Gastroesophageal sphincter (tissue), 4 donors: ENCODE results near the gene VEGFA. TPM values are rescaled to one million over a fixed set of nuclear protein-coding genes. Genes with fewer than 3 reads are reported as not detected.

Experiments
- ATAC-seq: fragments of 150-250 bp; one replicate; pipeline ENCODE4 v1.9.1; 2016; ENCODE audit warnings: mild to moderate bottlenecking, moderate library complexity
- H3K27ac ChIP-seq, 4 donors: fragments of 200-600 bp; sonication (generic) in 3 of 4; 1 replicate in 3 of 4; 2 replicates in 1 of 4; pipeline ENCODE4 v1.5.1; 2016 to 2019
- H3K27me3 ChIP-seq: fragments of 200-600 bp; sonication (generic); one replicate; pipeline ENCODE4 v1.5.1; 2019
- H3K36me3 ChIP-seq, 2 donors: fragments of 200-600 bp; sonication (generic); one replicate each; pipeline ENCODE4 v1.5.1; 2019; ENCODE audit warnings: control low read depth in 1 of 2
- H3K4me1 ChIP-seq, 3 donors: fragments of 200-600 bp; sonication (generic); 1 replicate in 2 of 3; 2 replicates in 1 of 3; pipeline ENCODE4 v1.5.1; 2016 to 2019; ENCODE audit warnings: control low read depth in 2 of 3
- H3K4me3 ChIP-seq, 2 donors: fragments of 200-600 bp; sonication (generic); one replicate each; pipeline ENCODE4 v1.5.1; 2019; ENCODE audit warnings: mild to moderate bottlenecking in 1 of 2, moderate library complexity in 1 of 2
- H3K9me3 ChIP-seq, 3 donors: fragments of 200-600 bp; sonication (generic); one replicate each; pipeline ENCODE4 v1.5.1; 2017 to 2019; ENCODE audit warnings: control low read depth in 2 of 3
- CTCF ChIP-seq, 4 experiments: fragments of 200-600 bp in 2 of 4; fragments of 450-650 bp in 2 of 4; sonication (generic) in 1 of 4; IDR thresholded peaks; one replicate each; pipeline ENCODE4 v1.5.1; 2017 to 2019; ENCODE audit warnings: antibody characterized with exemption in 4 of 4, mild to moderate bottlenecking in 2 of 4, moderate library complexity in 2 of 4
- EP300 ChIP-seq: sonication (generic); formaldehyde crosslinking; IDR thresholded peaks from one replicate; pipeline ENCODE4 v1.6.1; 2017; ENCODE audit warnings: antibody characterized with exemption, mild to moderate bottlenecking
- POLR2A ChIP-seq, 2 donors: fragments of 450-650 bp; IDR thresholded peaks; one replicate each; pipeline ENCODE4 v1.6.1; 2017; ENCODE audit warnings: antibody characterized with exemption in 2 of 2, mild to moderate bottlenecking in 2 of 2, moderate library complexity in 1 of 2
- POLR2AphosphoS5 ChIP-seq: sonication (generic); formaldehyde crosslinking; IDR thresholded peaks from one replicate; pipeline ENCODE4 v1.6.1; 2017; ENCODE audit warnings: antibody characterized with exemption
- WGBS, 2 donors: methylation state at CpG; one replicate each; pipeline ENCODE4 v1.1.5; 2018; ENCODE audit warnings: low coverage in 1 of 2; 5-methylcytosine and 5-hydroxymethylcytosine counted together
- total RNA-seq, 4 donors: library from RNA; depleted of rRNA; stranded (reverse); fragments of >200 nt; gene quantifications; one replicate each; pipeline ENCODE4 v1.1.0, GENCODE V29; 2016

The VEGFA gene
- total RNA-seq, 4 donors from 2014 or later = 32.2 to 66.2 (median 40.1) TPM

DNA sequence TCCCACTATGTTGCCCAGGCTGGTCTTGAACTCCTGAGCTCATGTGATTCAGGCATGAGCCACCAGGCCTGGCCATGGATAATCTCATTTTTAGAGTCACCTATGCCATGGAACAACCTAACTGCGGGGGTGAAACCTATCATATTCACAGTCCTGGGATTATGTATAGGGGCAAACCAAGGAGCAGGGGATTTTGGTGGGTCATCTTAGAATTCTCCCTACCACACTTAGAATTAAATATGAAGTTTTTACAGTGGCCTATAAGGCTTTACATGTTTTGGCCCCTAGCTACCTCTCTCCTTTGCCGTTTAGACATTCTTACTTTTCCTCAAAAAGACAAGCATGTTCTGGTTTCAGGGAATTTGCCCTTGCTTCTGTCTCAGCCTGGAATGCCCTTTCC lies 20.6 kb upstream of the VEGFA start:
- no peak overlapping the region for H3K4me3 ChIP-seq
- TF ChIP-seq CTCF (IDR thresholded peaks at IDR 0.05) = no peak
- no peak for TF ChIP-seq EP300
- TF ChIP-seq POLR2AphosphoS5 = no peak
- no peak for TF ChIP-seq POLR2A (IDR thresholded peaks at IDR 0.05)
- 69 to 86% methylated on average over 2 of the region's 2 CpGs for WGBS, 2 donors
- no peaks in the 10 kb centered on the region for H3K9me3 ChIP-seq
- H3K36me3 ChIP-seq = no peaks in the 10 kb centered on the region
- no peak for ATAC-seq
- H3K27ac ChIP-seq = no peak overlapping the region
- no peaks in the 10 kb centered on the region for H3K4me1 ChIP-seq
- H3K27me3 ChIP-seq = no peaks in the 10 kb centered on the region

- Histone ChIP-seq H3K4me3 (no peak overlapping the region), H3K27me3 (no peaks in the 10 kb centered on the region), H3K27ac (no peak overlapping the region), H3K4me1 (no peaks in the 10 kb centered on the region), H3K36me3 (no peaks in the 10 kb centered on the region), H3K9me3 (no peaks in the 10 kb centered on the region)
- ATAC-seq = no peak
- TF ChIP-seq POLR2AphosphoS5 = no peak
- TF ChIP-seq POLR2A (IDR thresholded peaks at IDR 0.05) = no peak
- TF ChIP-seq CTCF (IDR thresholded peaks at IDR 0.05) = no peak
- TF ChIP-seq EP300 = no peak
- 60 to 91% methylated on average over 1 to 3 of the region's 3 CpGs for WGBS, 2 donors
Measured at GRCh38 chr6:43750622-43751021, 19.4 kb upstream of the VEGFA start.

- Histone ChIP-seq H3K9me3 (no peaks in the 10 kb centered on the region), H3K27ac (no peak overlapping the region), H3K4me1 (no peaks in the 10 kb centered on the region), H3K4me3 (no peak overlapping the region), H3K36me3 (no peaks in the 10 kb centered on the region), H3K27me3 (peaks cover 6% of the 10 kb centered on the region)
- WGBS, 2 donors = 90 to 100% methylated on average over 2 to 3 of the region's 3 CpGs
- ATAC-seq = no peak
- TF ChIP-seq CTCF (IDR thresholded peaks at IDR 0.05) = no peak
- no peak for TF ChIP-seq EP300
- TF ChIP-seq POLR2AphosphoS5 = no peak
- TF ChIP-seq POLR2A (IDR thresholded peaks at IDR 0.05) = no peak
Measured at GRCh38 chr6:43753570-43754183, 16.3 kb upstream of the VEGFA start.

- H3K4me1 ChIP-seq = no peaks in the 10 kb centered on the region
- 60% methylated on average over 3 of the region's 9 CpGs; no CpG with 5 or more reads in 1 of the 2 donors for WGBS, 2 donors
- H3K9me3 ChIP-seq = no peaks in the 10 kb centered on the region
- no peaks in the 10 kb centered on the region for H3K36me3 ChIP-seq
- TF ChIP-seq POLR2AphosphoS5 (no peak), EP300 (no peak), CTCF (IDR thresholded peaks at IDR 0.05) (no peak), POLR2A (IDR thresholded peaks at IDR 0.05) (no peak)
- ATAC-seq = no peak
- no peak overlapping the region for H3K27ac ChIP-seq
- no peak overlapping the region for H3K4me3 ChIP-seq
- H3K27me3 ChIP-seq = peaks cover 15% of the 10 kb centered on the region
Measured at GRCh38 chr6:43757966-43758616, 11.9 kb upstream of the VEGFA start.

DNA sequence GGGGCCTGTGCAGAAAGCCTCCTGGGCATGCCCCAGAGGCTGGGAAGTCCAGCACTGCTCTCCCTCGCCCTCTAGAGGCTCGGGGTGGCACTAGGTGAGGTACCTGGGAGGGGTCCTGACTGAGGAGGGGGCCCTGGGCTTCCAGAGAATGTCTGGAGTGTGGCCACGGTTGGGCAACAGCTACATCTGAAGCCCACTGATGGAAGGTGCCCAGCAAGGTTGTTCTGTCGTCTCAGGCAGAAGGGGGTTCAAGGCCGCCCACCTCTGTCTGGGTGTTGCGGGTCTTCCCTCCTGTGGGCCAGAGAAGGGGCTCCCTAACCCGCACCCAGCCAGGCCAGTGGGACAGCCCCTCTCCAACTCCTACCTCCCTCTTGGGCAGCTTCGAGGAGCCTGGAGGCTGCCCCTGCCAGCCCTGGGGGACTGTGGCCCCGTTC lies 11.4 kb upstream of the VEGFA start:
- no peak for ATAC-seq
- H3K9me3 ChIP-seq = no peaks in the 10 kb centered on the region
- TF ChIP-seq CTCF (IDR thresholded peaks at IDR 0.05) = peak in 3 of 4 experiments; percentile 38 to 75 (median 39)
- TF ChIP-seq POLR2AphosphoS5 = no peak
- peaks cover 15% of the 10 kb centered on the region for H3K27me3 ChIP-seq
- no peak overlapping the region for H3K27ac ChIP-seq
- 70% methylated on average over 2 of the region's 9 CpGs; no CpG with 5 or more reads in 1 of the 2 donors for WGBS, 2 donors
- H3K4me1 ChIP-seq = no peaks in the 10 kb centered on the region
- no peak overlapping the region for H3K4me3 ChIP-seq
- no peaks in the 10 kb centered on the region for H3K36me3 ChIP-seq
